Naive thymus-derived CD8-positive, alpha-beta T cell (primary cell): ENCODE data around the gene DVL3. TPM values are rescaled to one million over a fixed set of nuclear protein-coding genes. Genes with fewer than 3 reads are reported as not detected.
A peak's percentile ranks its signal among the peaks of the same experiment; 100 is the strongest.
"Not testable (repeated sequence)": the region's sequence is repeated elsewhere in the genome, so short reads cannot be mapped to it uniquely, and the experiment has no call there.

Source experiments
- ATAC-seq, 2 donors: fragments of 150-1000 bp; cut with Tn5 transposase in 1 of 2; sonication (Bioruptor Pico), chemical (Tn5 transposase) in 1 of 2; 1 replicate in 1 of 2; 2 replicates in 1 of 2; pipeline ENCODE4 v1.10.0; 2021; ENCODE audit warnings: mild to moderate bottlenecking in 2 of 2, moderate library complexity in 2 of 2
- POLR2A ChIA-PET: fragments of 350-600 bp; sonication (Branson Sonifier 250); formaldehyde crosslinking; loops from one replicate; lab custom pipeline; 2021; ENCODE audit warnings: antibody characterized with exemption; lab: Charles Lee
- DNase-seq, 10 donors: peaks; one replicate each; pipeline versions ENCODE4 v3.0.0 to v3.0.0-alpha.2; 2020 to 2022
- H3K27ac Mint-ChIP-seq, 10 donors: one replicate each; pipeline ENCODE4 v1.8.0; 2020 to 2022; ENCODE audit warnings: mild to moderate bottlenecking in 10 of 10, mixed read lengths in 10 of 10, moderate library complexity in 4 of 10, inconsistent platforms in 1 of 10
- H3K27me3 Mint-ChIP-seq, 5 donors: one replicate each; pipeline ENCODE4 v1.8.0; 2021 to 2022; ENCODE audit warnings: mixed read lengths in 5 of 5
- H3K36me3 Mint-ChIP-seq, 3 donors: one replicate each; pipeline ENCODE4 v1.8.0; 2020 to 2022; ENCODE audit warnings: mixed read lengths in 3 of 3, mild to moderate bottlenecking in 2 of 3, inconsistent platforms in 1 of 3
- H3K4me1 Mint-ChIP-seq, 4 donors: one replicate each; pipeline ENCODE4 v1.8.0; 2021 to 2022; ENCODE audit warnings: mixed read lengths in 4 of 4
- H3K4me3 Mint-ChIP-seq, 10 donors: one replicate each; pipeline ENCODE4 v1.8.0; 2020 to 2022; ENCODE audit warnings: mild to moderate bottlenecking in 10 of 10, mixed read lengths in 10 of 10, moderate library complexity in 6 of 10, inconsistent platforms in 1 of 10
- H3K9me3 Mint-ChIP-seq, 9 donors: one replicate each; pipeline ENCODE4 v1.8.0; 2020 to 2022; ENCODE audit warnings: mixed read lengths in 9 of 9, mild to moderate bottlenecking in 3 of 9, inconsistent platforms in 1 of 9, moderate library complexity in 1 of 9
- polyA plus RNA-seq, 3 donors: library from polyadenylated mRNA; unstranded; fragments of 300-500 nt; fragmentation: Illumina TruSeq; gene quantifications; one replicate each; pipeline ENCODE4 v1.2.3, GENCODE V29; 2021
- total RNA-seq, 8 experiments: library from RNA in 2 of 8; stranded (reverse) in 2 of 8; gene quantifications; one replicate each; pipeline ENCODE4 v1.2.3 and lab custom pipeline; 2021 to 2026

The DVL3 gene
- total RNA-seq (10 to 100 TPM; 44.2 to 50.4 TPM), polyA plus RNA-seq (10 to 100 TPM in 1 of 3 donors, 1 to 10 TPM in 2; 3.0 to 10.8 (median 9.1) TPM), total RNA-seq (lab: John Stamatoyannopoulos, UW) (26.1 to 52.5 (median 39.1) reads per million in 6 experiments)

GRCh38 chr3:184154885-184155643 lies at the start of gene DVL3:
Gene DVL3 (plus strand): TSS chr3:184155377. CDS start chr3:184155636, 259 bp downstream.
- ATAC-seq (peak; percentile 60 to 75), DNase-seq (peak in 7 of 10 donors; percentile 16 to 43 (median 31))
- Mint-ChIP-seq H3K36me3 (no peaks in the 10 kb centered on the region), H3K27ac (peak within 1 kb of the TSS; percentile 67 to 95 (median 88)), H3K4me1 (peaks cover 15 to 35% (median 32%) of the 10 kb centered on the region in 4 donors), H3K9me3 (no peaks in the 10 kb centered on the region), H3K27me3 (no peaks in the 10 kb centered on the region), H3K4me3 (peak within 1 kb of the TSS; percentile 84 to 99 (median 96))
- POLR2A ChIA-PET = interaction anchor here (1.2 to 1.8 kb wide), 2 partner anchors 20 to 31 kb away, joined by 4 to 18 read pairs; partner anchors contain the start of genes ABCF3 and EIF2B5

- Mint-ChIP-seq H3K4me1 (no peaks in the 10 kb centered on the region), H3K9me3 (no peaks in the 10 kb centered on the region), H3K4me3 (no peak overlapping the region), H3K27ac (no peak overlapping the region), H3K36me3 (peaks cover 0 to 3% (median 0%) of the 10 kb centered on the region in 3 donors), H3K27me3 (peaks cover 0 to 9% (median 4%) of the 10 kb centered on the region in 5 donors)
- DNase-seq (no peak), ATAC-seq (no peak)
- POLR2A ChIA-PET = no interaction called here
These were observed 44.9 kb upstream of the DVL3 start for GRCh38 chr3:184110316-184110725.

GRCh38 chr3:184116017-184116416 lies 39.2 kb upstream of the DVL3 start:
- Mint-ChIP-seq H3K36me3 (peaks cover 8 to 14% (median 9%) of the 10 kb centered on the region in 3 donors), H3K9me3 (no peaks in the 10 kb centered on the region), H3K4me1 (no peaks in the 10 kb centered on the region), H3K27ac (no peak overlapping the region), H3K27me3 (peaks cover 0 to 9% (median 6%) of the 10 kb centered on the region in 5 donors), H3K4me3 (no peak overlapping the region)
- no peak for ATAC-seq
- DNase-seq = no peak
- POLR2A ChIA-PET = no interaction called here

- no peak for ATAC-seq
- peaks cover 8 to 14% (median 9%) of the 10 kb centered on the region in 3 donors for H3K36me3 Mint-ChIP-seq
- H3K27me3 Mint-ChIP-seq = peaks cover 0 to 9% (median 6%) of the 10 kb centered on the region in 5 donors
- no peak overlapping the region for H3K4me3 Mint-ChIP-seq
- H3K27ac Mint-ChIP-seq = no peak overlapping the region
- DNase-seq = no peak
- H3K9me3 Mint-ChIP-seq = no peaks in the 10 kb centered on the region
- POLR2A ChIA-PET = no interaction called here
- H3K4me1 Mint-ChIP-seq = no peaks in the 10 kb centered on the region
These were observed 37.5 kb upstream of the DVL3 start for GRCh38 chr3:184117636-184118035.

- H3K4me1 Mint-ChIP-seq, DNase-seq, H3K9me3 Mint-ChIP-seq, H3K36me3 Mint-ChIP-seq, ATAC-seq, H3K27me3 Mint-ChIP-seq, H3K4me3 Mint-ChIP-seq, POLR2A ChIA-PET, H3K27ac Mint-ChIP-seq: not testable (repeated sequence)
These were observed 34.1 kb upstream of the DVL3 start for GRCh38 chr3:184121031-184121430.

GRCh38 chr3:184126006-184126405 lies 29.2 kb upstream of the DVL3 start:
- Mint-ChIP-seq H3K4me1 (no peaks in the 10 kb centered on the region), H3K4me3 (no peak overlapping the region), H3K27me3 (peaks cover 0 to 4% (median 0%) of the 10 kb centered on the region in 5 donors), H3K27ac (no peak overlapping the region), H3K36me3 (no peaks in the 10 kb centered on the region), H3K9me3 (no peaks in the 10 kb centered on the region)
- ATAC-seq = no peak
- DNase-seq = no peak
- POLR2A ChIA-PET = no interaction called here

GRCh38 chr3:184129012-184129411 lies 26.2 kb upstream of the DVL3 start:
- H3K4me3 Mint-ChIP-seq = no peak overlapping the region
- no peaks in the 10 kb centered on the region for H3K36me3 Mint-ChIP-seq
- H3K4me1 Mint-ChIP-seq = peaks cover 2 to 8% (median 5%) of the 10 kb centered on the region in 4 donors
- POLR2A ChIA-PET = no interaction called here
- peaks cover 0 to 4% (median 0%) of the 10 kb centered on the region in 5 donors for H3K27me3 Mint-ChIP-seq
- ATAC-seq (no peak), DNase-seq (no peak)
- no peak overlapping the region for H3K27ac Mint-ChIP-seq
- no peaks in the 10 kb centered on the region for H3K9me3 Mint-ChIP-seq

- peaks cover 0 to 9% (median 0%) of the 10 kb centered on the region in 3 donors for H3K36me3 Mint-ChIP-seq
- peaks cover 0 to 4% (median 0%) of the 10 kb centered on the region in 5 donors for H3K27me3 Mint-ChIP-seq
- H3K27ac Mint-ChIP-seq = peak overlapping the region in 1 of 10 donors; percentile 12
- POLR2A ChIA-PET = no interaction called here
- no peak for DNase-seq
- peaks cover 23 to 47% (median 30%) of the 10 kb centered on the region in 4 donors for H3K4me1 Mint-ChIP-seq
- no peaks in the 10 kb centered on the region for H3K9me3 Mint-ChIP-seq
- peak overlapping the region in 4 of 10 donors; percentile 90 to 97 (median 96) for H3K4me3 Mint-ChIP-seq
- no peak for ATAC-seq
These were observed 22.2 kb upstream of the DVL3 start for GRCh38 chr3:184132945-184133344.

- Mint-ChIP-seq H3K4me3 (peak overlapping the region; percentile 88 to 100 (median 96)), H3K27me3 (peaks cover 0 to 2% (median 0%) of the 10 kb centered on the region in 5 donors), H3K4me1 (peaks cover 24 to 49% (median 30%) of the 10 kb centered on the region in 4 donors), H3K36me3 (peaks cover 0 to 14% (median 0%) of the 10 kb centered on the region in 3 donors), H3K9me3 (no peaks in the 10 kb centered on the region), H3K27ac (peak overlapping the region; percentile 91 to 99 (median 97))
- ATAC-seq (peak; percentile 7 to 13), DNase-seq (peak in 3 of 10 donors; percentile 13 to 23 (median 17))
- POLR2A ChIA-PET = interaction anchor here (0.6 to 3.0 kb wide), 8 partner anchors 10 to 229 kb away, joined by 3 to 18 read pairs (median 6); partner anchors contain the start of genes ABCF3, DVL3 and EEF1AKMT4
These were observed 21.1 kb upstream of the DVL3 start for GRCh38 chr3:184133840-184134745.

GRCh38 chr3:184134746-184135148 lies 20.4 kb upstream of the DVL3 start:
- peak in 1 of 10 donors; percentile 9 for DNase-seq
- POLR2A ChIA-PET = interaction anchor here (0.6 to 3.0 kb wide), 12 partner anchors 10 to 499 kb away, joined by 3 to 18 read pairs (median 5); partner anchors contain the start of genes DVL3, EEF1AKMT4 and KLHL24
- peak overlapping the region; percentile 91 to 99 (median 97) for H3K27ac Mint-ChIP-seq
- peaks cover 0 to 19% (median 0%) of the 10 kb centered on the region in 3 donors for H3K36me3 Mint-ChIP-seq
- peak overlapping the region; percentile 88 to 100 (median 96) for H3K4me3 Mint-ChIP-seq
- ATAC-seq = peak; percentile 32
- peaks cover 24 to 49% (median 30%) of the 10 kb centered on the region in 4 donors for H3K4me1 Mint-ChIP-seq
- no peaks in the 10 kb centered on the region for H3K27me3 Mint-ChIP-seq
- H3K9me3 Mint-ChIP-seq = no peaks in the 10 kb centered on the region

- Mint-ChIP-seq H3K9me3 (no peaks in the 10 kb centered on the region), H3K4me3 (peak within 1 kb of the TSS; percentile 88 to 100 (median 96)), H3K27me3 (no peaks in the 10 kb centered on the region), H3K4me1 (peaks cover 26 to 49% (median 32%) of the 10 kb centered on the region in 4 donors), H3K36me3 (peaks cover 0 to 25% (median 0%) of the 10 kb centered on the region in 3 donors), H3K27ac (peak within 1 kb of the TSS; percentile 91 to 99 (median 97))
- POLR2A ChIA-PET = interaction anchor here (0.6 to 3.0 kb wide), 13 partner anchors 9 to 500 kb away, joined by 3 to 18 read pairs (median 4); partner anchors contain the start of genes DVL3, EEF1AKMT4 and KLHL24
- peak; percentile 67 to 91 (median 84) for DNase-seq
- peak; percentile 90 to 92 for ATAC-seq
These were observed 19.8 kb upstream of the DVL3 start, which contains the start of gene EIF2B5 for GRCh38 chr3:184135149-184135910. Gene EIF2B5 (plus strand): TSS chr3:184135358. CDS start chr3:184135386, 28 bp downstream.
